Measurements from ENCODE around the gene GALR2.

GALR2 gene

DNA sequence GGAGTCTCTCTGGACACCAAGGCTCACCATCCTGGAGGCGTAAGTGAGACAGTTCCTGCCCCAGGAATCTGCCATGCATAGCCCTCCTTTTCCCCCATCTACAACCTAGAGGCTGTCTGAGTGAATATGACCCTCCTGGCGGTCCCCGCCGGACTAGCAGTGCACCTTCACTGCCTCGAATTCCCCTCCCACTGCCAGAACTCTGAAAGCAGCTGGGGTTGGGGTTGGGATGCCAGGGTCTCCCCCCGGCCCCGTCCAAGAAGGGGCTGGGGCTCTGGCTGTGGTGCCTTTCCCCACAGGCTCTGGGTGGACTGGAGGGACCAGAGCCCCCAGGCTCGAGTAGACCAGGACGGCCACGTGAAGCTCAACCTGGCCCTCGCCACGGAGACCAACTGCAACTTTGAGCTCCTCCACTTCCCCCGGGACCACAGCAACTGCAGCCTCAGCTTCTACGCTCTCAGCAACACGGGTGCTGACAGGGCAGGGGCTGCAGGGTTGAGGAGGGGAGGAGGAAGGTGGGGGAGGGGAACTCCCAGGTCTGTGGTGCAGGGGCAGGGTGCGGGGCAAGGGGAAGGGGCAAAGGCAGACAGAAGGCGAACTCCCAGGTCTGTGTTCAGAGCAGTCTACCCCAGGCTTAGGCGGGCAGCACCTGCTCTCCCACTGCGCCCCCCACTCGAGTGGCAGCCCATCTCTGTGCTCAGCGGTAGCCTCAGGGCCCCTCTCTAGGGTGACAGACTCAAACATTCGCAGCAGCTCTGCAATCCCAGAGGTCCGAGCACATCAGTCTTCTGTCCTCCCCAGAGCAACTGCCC, 5.6 kb downstream of the GALR2 start:
- DNase-seq, result no peak

DNA sequence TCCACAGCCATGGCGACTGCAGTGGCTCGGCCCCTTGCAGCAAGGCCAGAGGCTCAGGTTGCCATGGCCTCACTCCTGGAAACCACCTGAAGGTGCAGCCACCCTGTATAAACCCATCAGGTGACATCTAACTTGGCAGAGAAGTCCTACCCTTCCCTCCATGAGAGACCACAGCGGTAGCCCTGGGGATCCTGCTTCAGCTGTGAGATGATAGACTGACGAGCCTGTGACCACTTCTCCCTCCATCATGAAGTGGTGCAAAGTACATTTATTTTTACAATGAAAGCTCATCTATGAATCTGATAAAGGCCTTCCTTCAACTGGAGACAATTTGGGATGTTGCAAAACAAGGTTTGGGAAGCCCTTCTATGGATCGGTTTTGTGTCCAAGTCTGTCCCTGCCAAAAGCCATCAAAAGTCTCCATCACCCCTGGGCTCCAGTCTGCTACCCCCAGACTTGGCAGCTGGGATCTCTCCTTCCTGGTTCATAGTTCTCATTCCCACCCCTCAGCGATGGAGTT, 6.2 kb downstream of the GALR2 start:
- DNase-seq, result no peak

DNA sequence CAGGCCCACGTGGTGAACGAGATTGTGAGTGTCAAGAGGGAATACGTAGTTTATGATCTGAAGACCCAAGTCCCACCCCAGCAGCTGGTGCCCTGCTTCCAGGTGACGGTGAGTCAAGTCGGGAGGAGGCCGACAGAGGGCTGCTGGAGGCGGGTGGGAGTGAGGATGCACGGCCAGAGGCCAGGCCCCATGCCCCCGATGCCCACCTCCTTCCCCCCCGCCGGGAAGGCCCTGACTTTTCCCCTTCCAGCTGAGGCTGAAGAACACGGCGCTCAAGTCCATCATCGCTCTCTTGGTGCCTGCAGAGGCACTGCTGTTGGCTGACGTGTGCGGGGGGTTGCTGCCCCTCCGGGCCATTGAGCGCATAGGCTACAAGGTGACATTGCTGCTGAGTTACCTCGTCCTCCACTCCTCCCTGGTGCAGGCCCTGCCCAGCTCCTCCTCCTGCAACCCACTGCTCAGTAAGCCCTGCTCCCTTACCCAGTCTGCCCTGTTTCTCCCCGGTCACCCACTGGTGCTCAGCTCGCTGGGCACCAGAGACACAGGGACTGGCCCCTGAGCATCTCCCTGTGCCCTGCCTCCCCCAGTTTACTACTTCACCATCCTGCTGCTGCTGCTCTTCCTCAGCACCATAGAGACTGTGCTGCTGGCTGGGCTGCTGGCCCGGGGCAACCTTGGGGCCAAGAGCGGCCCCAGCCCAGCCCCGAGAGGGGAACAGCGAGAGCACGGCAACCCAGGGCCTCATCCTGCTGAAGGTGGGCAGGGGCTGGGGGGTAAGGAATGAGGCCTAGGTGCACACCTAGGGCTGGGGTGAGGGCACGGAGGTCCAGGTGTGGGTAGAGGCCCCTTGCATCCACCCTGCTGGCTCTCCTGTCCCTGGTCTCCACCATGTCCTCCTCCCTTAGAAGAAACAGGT, 7.0 kb downstream of the GALR2 start:
- DNase-seq, result no peak

DNA sequence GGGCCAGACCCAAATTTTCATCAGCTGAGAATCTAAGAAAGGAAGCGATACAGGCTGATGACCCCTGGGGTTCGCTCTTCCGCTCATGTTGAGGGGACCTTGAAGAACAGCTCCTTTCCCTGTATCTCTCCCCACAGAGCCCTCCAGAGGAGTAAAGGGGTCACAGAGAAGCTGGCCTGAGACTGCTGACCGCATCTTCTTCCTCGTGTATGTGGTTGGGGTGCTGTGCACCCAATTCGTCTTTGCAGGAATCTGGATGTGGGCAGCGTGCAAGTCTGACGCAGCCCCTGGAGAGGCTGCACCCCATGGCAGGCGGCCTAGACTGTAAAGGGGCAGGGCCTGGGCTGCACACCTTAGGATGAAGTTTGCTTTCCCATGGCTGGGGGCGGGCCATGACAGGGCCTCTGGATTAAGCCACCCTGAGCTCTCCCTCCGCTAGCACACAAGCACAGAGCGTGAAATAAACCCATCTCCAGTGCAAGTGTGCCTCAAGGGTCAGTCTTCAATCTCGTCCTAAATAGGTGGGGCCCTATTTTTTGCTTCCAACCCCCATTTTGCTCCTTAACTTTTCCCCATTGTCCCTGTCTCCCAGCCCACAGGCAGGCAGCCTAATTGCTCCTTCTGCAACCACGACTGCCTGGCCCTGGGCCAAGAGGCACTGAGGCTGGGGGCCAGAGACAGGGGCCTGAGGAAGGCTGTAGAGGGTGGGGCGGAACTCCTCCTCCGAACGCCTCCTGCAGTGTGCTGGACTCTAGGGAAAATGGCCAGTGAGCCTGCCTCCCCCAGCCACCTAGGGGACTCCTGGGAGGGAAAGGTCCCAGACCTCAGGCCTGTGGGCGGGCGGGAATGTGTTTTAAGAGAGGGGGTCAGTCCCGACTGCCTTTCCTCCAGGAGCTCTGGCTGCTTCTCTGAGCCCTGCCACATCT, 8.0 kb downstream of the GALR2 start:
- no peak for DNase-seq

DNA sequence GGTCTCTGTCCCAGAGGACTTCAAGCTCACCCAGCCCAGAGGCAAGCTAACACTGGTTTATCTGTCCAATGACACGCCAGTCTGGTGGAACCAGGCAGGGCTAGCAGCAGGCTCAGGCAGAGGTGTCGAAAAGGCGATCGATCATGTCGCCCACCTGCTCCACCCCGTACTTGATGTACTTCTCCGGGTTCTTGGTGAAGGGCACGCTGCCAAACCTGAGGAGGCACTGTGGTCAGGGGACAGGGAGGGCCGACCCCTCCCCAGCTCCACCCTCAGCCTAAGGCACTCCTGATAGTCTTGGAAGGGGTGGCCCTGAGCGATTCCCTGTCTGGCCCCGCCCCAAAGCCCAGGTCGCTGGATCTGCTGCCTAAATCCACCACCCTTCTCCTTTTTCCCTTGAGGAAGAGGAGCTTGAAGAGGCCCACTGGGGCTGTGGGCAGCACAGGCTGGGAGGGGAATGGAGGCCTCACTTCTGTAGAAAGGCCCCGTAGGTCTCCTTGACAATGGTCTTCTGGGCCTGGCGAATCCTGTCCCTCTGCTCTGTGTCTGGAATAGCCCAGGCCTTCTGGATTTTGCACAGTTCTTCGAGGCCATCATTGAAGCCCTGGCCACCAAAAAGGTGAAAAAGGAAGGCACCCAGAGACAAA, 9.1 kb downstream of the GALR2 start:
- DNase-seq, result no peak

DNA sequence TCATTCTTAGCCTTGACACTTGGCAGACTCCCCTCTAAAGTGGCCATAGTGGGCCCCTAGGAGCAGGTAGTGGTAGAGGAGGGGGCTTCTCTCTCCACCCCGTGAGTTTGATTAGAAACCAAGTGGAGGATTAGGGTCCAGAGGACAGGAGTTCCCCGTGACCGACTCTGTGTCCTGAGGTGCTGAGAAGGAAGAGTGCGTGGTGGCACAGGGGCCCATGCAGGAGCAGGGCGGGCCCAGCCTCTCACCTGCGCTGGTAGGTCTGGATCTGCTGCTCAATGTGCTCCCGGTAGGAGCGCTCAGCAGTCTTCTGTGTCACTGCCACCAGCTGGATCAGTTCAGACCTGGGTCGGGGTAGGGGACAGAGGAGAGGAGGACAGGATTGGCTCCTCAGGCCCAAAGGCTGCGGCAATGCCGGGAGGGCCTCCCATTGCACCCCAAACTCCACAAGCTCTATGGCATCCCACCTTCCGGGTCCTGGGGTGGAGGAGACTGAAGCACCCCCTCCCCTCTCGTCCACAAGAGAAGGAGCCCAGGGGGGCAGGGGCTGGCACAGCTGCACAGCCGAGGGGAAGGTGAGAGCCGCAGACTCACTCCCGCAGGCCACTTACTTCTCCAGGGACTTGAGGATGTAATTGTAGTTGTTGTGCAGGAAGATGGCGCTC, 10.6 kb downstream of the GALR2 start:
- DNase-seq, result no peak

DNA sequence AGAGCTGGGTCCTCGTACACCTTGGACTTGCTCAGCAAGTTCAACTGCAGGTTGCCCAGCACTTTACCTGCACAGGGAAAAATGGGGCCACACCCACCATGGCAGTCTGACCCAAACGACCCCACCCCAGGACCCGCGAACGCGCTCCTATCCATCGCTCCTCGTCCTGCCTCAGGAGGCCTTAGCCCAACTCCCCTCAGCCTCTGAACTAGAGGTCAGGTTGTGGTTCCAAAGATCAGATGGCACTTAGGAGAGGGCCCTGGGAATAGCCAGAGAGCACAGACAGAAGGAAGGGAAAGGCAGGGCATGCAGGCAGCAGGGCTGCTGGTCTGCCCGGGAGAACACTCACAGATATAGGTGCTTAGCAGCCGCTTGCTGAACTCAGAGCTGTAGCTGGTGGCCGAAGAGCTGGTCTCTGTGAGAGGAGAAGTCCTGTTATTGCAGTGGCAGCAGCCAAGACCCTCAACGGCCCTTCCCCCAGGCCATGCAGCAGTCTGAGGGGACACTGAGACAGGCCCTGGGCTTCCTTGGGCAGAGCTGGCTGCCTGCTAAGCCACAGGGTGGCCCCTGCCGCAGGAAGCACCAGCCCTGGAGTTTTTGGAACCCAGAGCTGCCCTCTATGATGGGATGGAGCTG, 11.3 kb downstream of the GALR2 start:
- DNase-seq, result no peak

DNA sequence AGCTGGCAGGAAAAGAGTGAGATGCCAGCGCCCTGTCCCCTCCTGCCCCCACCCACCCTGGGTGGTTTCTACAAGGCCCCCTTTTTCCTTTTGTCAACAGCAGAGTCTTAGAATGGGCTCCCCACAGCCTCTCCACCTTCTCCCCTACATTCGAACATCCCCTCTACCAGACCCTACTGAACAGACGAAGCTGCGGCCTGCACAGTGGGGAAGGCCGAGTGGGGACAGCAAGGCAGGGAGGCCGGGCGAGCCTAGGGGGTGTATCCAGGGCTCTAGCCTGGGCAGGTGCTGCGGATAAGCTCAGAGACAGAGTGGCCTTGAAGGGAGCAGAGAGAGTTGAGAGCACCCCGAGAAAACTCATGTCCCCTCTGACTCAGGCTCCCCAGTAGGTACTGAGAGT, 11.8 kb downstream of the GALR2 start:
- DNase-seq, result no peak

DNA sequence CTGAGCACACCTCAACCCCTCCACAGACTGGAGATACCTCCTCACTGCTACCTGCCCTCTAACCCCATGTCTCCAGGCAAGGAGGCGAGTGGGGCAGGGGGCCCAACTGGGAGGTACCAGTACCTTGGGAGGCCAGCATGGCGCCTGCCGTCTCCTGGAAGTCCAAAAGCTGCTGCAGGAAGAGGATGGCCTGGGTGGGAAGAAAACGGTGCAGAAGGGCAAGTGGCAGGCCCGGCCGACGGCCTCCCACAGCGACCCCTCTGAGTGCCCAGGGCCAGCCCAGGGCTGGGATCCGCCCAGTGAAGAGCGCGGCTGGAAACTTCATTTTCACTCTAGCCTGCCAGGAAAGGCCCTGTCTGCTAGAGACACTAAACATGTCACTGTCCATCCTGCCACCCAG, 12.9 kb downstream of the GALR2 start:
- no peak for DNase-seq

DNA sequence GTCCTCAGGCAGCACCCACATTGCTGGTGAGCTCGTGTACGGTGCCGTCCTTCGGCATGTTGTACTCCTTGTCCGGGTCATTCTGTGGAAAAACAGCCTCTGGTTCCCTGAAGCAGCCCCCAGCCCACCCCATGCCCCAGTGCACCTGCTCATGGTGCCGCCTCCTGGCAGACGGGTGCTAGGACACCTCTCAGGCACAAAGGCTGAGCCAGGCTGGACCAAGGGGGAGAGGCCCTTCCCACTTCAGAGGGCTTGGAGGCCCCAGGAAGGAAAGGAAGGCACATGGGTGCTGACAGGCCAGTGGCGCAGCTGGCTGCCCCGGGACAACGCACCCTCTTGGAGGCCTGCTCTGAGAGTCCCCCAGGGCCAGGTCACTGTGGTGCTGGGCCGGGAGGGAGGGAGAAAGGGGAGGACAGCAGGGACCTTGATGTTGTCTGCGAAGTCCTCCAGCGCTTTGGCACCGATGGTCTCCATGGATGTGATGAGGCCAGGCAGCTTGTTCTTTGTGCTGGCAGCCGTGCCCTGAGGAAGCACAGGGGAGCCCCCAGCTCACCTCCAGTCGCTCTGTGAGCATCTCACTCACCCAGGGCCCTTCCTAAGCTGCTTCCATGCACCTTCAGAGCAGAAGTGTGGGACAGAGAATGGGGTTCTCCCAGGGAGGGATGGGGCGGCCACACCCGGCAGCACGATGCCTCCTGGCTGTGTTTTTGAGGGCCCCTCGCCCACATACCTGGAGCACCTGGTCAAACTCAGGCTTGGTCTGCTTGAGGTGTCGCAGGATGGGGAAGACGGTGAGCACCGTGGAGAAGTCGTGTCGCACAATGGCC, 13.7 kb downstream of the GALR2 start:
- no peak for DNase-seq

DNA sequence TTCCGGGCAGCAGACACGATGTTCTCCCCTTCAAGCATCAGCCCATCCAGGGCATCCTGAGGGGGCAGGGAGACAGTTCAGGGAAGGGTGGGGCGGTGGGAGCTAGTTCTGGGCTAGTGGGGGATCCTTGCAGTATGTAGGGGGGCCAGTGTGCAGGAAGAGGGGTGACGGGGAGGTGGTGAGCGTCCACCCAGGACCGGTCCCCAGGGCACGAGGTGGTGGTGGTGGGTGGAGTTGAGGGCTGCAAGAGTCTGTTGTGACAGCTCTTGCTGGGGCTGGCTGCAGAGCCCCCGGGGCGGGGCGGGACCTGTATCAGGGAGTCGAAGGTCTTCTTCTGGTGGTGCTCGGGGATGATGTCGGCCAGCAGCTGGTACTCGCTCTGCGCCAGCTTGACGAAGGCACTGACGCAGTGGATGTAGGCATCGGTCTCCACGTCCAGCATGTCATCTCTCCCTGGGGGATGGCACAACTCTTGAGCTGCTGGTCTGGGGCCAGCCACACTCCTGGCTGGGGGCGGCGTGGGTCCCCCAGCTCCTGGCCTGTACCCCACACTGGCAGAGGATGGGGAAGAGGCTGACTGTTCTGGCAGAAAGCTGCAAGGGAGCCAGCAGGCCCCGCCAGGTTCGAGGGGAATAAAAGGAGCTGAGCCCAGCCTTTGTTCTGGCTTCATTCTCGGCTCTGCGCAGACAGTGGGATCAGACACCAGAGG, 14.4 kb downstream of the GALR2 start:
- DNase-seq, result no peak

DNA sequence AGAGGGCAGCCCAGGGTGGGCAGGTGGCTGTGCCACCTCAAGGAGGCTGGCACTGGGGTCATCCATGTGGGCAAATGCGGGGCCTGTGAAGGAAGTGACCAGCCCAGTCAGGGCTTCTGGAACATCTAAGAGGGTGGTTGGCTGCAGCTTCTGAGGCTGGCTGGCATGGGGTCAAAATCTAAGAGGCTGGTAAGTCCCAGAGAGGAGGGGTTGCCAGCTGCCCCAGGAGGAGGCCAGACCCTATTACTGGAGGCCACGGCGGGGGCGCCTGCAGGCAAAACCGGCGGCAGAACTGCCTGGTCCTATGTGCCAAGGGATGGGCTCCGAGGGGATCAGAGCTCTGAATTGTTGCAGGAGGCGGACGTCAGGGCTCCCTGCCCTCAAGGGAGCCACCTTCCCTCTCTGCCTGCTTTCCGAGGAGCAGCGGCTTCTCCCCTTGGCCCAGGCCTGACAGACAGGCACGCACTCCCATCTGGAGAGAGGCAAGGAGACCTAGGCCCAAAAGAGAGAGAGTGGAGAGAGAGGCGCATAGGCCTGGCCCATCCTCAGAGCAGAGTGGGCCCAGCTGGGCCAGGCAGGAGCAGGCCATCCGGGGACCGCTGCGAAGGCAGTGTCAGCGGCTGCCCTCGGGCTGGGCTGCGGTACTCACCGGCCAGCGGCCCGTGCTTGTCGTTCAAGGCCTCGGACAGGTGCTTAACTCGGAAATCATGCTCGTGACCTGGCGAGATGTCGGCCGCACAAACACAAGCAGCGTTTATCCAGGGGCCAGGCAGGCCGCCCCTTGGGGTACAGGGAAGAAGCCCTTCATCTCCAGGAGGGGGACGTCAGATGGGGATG, 15.3 kb downstream of the GALR2 start:
- DNase-seq, result no peak

DNA sequence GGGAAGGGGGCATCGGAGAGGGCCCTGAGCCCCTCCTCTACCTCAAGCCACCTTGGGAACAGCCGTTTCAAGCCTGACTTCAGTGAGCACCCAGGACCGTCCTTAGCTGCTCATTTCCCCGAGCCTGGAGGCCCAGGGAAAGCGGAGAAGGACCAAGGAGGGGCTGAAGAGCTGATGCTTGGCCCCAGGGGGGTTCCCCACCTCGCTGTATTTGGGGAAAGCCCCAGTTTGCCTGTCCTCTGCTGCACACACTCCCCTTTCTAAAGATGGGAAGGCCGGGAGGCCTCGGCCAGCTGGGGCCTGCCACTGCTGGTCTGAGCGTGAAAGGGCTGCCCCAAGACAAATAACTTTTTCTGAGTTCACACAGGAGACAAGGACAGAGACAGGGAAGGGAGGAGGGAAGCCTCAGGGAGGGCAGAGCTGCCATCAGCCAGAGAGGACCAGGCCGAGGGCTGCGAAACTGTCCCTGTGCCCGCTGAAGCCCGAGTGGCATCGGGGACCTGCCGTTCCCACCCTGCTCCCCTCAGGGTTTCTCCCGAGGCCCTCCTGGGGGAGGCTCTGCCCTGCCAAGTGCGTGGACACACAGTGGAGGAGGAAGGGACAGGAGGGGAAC, 16.0 kb downstream of the GALR2 start:
- DNase-seq, result no peak

DNA sequence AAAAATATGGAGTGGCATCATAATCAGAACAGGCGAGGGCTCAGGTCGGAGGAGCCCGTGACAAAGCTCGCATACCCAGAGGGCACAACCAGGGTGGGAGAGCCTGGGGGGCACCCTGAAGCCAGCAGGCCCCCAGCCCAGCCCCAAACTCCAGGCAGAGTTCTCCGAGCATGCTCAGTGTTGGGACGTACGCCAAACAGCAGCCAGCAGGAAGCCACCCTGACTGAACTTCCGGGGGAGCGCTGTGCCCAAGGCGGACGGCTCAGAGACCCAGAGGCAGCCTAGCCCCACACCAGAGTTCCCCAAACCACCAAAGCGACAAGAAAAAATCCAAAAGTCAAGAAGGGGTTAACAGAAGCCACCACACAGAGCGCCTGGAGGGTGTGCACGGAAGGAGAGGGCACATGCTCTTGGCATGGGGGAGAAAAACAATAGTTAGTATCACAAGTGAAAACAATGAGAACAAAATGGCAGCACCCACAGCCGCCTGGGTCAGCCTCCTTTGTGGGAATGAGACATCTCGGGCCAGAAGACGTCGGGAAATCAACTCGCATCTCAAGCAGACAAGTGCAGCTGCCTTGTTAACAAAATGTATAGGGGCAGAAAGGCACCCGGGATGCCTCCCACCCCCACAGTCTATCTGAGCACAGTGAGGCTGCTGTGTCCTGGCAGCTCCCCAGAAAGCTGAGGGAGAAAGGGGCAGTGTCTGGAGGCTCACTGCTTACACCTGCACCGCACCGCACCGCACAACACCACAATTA, 17.1 kb downstream of the GALR2 start:
- DNase-seq, result no peak

DNA sequence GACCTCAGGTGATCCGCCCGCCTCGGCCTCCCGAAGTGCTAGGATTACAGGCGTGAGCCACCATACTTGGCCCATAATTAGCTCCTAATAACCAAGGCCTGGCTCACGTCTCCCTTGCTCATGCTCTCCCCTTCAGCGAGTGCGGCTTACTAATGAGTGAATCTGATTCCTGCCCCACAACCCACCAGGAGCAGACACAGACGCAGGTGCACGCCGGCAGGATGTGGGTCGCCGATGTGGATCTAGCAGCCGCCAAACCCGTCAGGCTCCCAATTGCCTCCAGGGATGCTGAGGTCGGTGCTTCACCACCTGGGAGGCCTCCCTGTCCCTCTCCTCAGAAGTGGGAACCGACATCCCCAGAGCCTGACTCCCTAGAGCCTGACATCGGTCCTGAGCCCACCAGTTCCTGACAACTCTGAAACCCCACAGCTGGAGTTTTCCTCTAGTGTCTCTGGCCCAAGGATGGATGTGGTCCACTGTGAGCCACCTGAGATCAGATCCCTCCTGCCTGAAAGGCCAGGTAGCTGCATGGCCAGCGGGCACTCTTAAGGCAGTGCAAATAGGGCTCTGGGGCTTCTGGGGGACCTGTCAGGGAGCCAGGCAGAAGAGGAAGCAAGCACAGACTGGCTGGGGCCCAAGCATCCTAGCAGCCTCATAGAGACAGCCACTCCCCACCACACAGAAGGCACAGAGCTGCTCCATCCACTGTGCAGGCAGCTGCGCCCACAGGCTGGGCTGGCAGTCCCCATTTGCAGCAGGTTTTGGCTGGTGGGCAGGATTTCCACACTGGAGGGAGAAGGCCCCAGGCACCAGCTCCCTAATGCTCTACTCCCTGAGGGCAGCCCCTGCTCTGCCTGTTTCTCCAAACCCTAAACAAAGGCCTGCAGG, 18.2 kb downstream of the GALR2 start:
- no peak for DNase-seq

DNA sequence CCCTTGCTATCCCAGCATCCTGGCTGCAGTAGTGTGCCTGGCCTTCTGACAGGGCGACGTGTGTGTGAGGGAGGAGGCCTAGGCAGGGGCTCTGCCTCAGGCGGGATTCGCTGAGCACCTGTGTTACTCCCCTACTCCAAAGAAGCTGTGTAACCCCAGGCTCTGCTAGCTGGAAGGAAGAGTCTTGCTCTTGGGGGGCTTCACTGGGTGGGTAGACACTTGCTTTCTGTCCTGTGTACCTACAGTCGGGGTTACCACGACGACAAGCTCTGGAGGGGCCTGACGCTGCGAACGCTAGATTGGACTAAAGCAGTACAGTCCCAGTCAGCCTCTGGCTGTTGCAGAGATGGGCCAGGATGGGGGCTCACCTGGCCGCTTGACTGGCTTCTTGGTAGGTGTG, 19.5 kb downstream of the GALR2 start:
- DNase-seq, result no peak

All from C1 segment of cervical spinal cord (tissue), 14 donors.